DMS114 treated with DMSO at 0.1 percent for 48 hours (cell line): Measurements from ENCODE around the gene GNAZ.
"Not testable (repeated sequence)": the region's sequence is repeated elsewhere in the genome, so short reads cannot be mapped to it uniquely, and the experiment has no call there.

Experiments used
- DNase-seq: peaks from one replicate; lab custom pipeline; 2025; ENCODE audit not compliant: unreplicated experiment; lab: John Stamatoyannopoulos, UW

The GNAZ gene

DNA sequence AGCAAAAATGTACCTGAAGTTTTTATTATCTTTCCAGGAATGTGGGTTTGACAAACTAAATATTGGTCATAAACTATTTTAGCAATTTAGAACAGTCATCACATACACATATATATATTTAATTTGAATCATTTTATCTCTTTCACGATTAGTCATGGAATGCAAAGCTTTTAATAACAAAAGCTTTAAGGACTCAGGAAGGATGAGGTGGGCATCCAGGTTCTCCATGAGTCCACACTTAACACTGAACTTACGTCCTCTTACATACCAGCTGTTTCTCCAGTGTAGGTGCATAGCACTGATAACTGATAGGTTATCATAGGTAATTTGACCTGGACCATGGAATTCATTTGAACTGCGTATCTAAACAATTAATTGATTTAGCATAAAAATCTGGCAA is 28.1 kb upstream of the GNAZ start:
- no peak for DNase-seq

DNA sequence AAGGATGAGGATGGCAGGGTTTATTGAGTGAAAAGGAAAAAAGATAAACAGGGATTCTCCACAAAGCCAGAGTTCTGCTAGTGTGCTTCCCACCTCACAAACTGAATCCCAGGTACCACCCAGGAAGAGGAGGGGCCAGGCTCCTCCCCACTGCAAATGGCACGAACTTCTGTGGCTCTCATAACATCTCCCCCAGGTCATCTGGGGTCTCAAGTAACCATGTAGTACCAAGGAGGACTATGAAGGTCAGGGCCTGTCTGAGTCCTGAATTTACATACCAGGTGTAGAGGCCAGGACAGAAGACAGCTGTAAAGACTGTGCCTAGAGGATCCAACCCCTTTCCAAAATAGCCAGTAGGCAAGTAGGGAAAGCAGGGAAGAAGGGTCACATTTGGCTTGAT is 25.7 kb upstream of the GNAZ start:
- DNase-seq: no peak

DNA sequence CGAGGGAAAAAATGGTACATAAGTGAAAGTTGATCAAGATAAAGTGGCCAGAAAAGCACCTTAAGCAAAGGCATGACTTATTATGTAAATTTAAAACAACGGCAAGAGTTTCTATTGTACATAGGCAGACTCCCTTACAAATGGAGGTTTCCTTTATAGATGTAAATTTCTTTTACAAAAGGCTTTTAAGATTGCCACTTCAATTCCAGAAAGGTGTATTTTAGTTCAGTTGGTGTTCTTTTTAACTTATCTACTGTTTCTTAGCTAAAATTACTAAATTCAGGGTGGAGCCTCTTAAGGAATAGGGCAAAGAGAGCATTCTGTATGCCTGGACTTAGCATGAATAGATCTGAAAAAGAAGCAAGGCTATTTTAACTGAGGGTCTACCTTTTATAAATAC is 24.9 kb upstream of the GNAZ start:
- DNase-seq: no peak

DNA sequence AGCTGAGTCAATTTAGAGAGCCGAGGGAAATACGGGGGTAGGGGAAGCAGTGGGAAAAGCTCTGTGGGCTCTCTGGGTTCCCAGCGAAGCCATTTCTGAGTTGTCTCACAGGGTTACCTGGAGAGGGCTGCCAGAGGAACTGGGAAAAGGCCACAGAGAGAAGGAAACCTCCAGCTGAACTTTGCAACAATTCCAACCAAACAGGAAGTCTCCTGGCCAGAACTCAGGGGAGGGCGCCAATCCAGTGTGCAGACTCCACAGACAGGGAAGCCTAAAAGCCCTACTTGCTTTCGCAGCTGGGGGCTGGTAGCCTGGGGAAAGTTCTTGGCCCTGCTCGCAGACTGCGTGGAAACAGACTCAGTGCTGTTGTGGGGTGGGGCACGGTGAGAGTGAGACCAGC is 23.1 kb upstream of the GNAZ start:
- no peak for DNase-seq

- DNase-seq: no peak
Observed at GRCh38 chr22:23047742-23048141, 22.6 kb upstream of the GNAZ start.

DNA sequence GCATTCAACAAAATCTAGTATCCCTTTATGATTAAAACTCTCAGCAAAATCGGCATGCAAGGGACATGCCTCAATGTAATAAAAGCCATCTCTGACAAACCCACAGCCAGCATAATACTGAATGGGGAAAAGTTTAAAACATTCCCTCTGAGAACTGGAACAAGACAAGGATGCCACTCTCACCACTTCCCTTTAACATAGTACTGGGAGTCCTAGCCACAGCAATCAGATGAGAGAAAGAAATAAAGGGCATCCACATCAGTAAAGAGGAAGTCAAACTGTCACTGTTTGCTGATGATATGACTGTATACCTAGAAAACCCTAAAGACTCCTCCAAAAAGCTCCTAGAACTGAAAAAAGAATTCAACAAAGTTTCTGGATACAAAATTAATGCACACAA is 19.8 kb upstream of the GNAZ start:
- not testable (repeated sequence) for DNase-seq

GRCh38 chr22:23053051-23053707 is 17.1 kb upstream of the GNAZ start:
- DNase-seq: no peak

DNA sequence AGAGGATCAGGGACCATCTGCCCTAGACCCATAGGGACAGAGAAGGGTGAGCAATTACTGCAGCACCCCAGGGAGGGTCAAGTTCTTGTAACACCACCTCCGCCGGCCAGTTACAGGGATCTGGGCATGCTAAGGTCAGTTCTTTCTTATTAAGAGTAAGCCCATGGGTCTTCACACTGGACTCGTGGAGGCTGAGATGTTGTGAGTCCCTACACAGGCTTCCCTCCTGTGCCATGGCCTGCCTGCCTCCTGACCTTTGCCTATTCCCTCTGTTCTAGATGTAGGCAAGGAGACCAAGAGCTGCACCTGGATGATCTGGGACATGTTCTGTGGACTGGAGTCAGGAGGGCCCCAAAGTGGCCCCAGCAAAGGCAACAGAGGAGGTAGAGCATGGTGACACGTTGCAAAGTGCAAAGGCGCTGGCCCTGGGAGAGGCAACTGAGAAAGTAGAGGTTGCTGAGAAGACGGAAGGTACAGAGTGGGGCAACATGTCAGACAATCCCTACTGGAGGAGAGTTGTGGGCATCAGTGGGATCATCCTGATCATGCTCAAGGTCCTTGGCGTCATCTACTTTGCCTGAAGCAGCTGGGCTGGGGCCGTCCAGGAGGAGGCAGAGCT is 16.3 kb upstream of the GNAZ start:
- no peak for DNase-seq

- no peak for DNase-seq
Observed at GRCh38 chr22:23054531-23055257, 15.6 kb upstream of the GNAZ start.

- no peak for DNase-seq
Observed at GRCh38 chr22:23055449-23056179, 14.7 kb upstream of the GNAZ start.

GRCh38 chr22:23057331-23057730 is 13.0 kb upstream of the GNAZ start:
- no peak for DNase-seq

GRCh38 chr22:23058063-23058462 is 12.3 kb upstream of the GNAZ start:
- no peak for DNase-seq

DNA sequence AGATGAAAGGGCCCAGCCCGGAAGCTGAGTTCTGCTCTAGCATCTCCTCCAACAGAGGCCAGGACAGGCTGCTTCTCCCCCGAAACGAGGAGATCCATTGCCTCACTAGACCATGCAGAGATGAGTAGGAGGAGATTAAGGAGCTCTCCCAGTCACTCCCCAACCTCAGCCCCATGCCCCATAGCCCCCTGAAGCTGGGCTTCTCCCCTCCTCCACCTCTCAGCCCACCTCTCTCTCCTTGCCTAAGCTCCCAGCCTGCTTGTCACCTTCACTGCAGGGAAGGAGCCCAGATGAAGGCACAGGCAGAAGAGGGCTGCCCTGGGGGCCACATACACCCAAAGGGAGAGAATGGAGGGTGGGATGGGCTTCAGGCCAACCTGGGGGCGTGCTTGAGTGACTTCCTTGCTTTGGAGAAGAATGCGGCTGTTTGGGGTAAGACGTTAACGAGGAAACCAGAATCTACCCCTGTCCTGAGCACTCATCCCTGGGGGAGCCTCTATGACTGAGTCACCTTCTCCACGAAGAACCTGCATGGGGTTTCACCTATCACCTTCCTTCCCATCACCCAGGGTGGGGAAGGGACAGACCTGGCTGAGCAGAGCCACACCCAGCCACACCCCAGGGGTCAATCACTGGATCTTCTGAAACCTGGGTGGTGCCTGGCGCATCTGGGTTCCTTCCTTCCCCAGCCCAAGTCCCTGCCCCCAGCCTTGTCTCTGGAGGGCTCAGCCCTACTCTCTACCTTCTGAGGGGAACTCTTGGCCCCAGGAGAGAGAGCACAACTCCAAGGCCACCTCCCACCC is 11.6 kb upstream of the GNAZ start:
- no peak for DNase-seq

GRCh38 chr22:23059284-23059948 is 10.9 kb upstream of the GNAZ start:
- no peak for DNase-seq

DNA sequence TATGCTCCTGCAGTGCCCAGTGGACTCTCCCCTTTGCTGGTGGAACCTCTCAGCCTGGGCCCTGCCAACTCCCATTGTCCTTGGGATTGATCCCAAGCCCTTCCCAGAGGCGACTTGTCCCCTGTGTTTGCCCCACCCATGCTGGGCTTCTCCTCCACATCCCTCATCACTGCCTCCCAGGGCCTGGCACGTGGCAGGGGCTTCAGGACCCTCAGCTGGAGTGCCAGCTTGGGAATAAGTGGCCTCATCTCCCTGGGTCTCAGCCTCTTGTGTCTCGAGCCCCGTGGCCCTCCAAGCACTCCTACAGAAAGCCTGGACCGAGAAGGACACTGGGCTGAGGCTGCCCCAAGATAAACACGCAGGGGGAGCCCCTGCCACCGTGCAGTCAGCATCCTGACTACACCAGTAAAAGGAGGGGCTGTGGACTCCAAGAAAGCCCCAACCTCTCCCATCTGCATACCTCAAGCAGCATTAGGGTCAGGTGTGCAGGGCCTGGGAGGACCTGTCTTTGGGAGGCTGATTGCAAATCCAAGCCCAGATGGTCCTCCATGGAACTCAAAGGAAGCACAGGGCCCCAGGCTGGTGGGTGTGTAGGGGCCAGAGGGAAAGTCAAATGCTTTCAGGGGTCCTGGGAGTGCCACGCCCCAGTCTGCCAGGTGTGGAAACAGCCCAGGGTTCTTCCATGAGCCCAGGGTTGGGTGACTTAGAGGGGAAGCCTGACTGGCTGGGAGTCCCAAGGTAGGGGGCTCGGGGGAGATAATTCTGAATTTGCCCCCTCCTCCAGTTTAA is 9.5 kb upstream of the GNAZ start:
- no peak for DNase-seq

GRCh38 chr22:23061471-23062280 is 8.6 kb upstream of the GNAZ start:
- DNase-seq: no peak

GRCh38 chr22:23062616-23063538 is 7.4 kb upstream of the GNAZ start:
- no peak for DNase-seq
